IMR-90 (cell line): ENCODE data around the gene GKN1. TPM values are rescaled to one million over a fixed set of nuclear protein-coding genes. Genes with fewer than 3 reads are reported as not detected.

Experiments
- ATAC-seq: fragments of 200-7000 bp; cut with Tn5 transposase; 2 replicates; pipeline ENCODE4 v1.9.1; 2020; ENCODE audit warnings: low read depth, mild to moderate bottlenecking, moderate library complexity
- BruUV-seq: library from RNA; stranded (reverse); fragments of 400-500 nt; replicated peaks from 2 replicates; lab custom pipeline; 2021; lab: Mats Ljungman, UMichigan
- CTCF ChIA-PET: fragments of 300-600 bp; formaldehyde crosslinking; extraction: SDS; loops from one replicate; lab custom pipeline; 2021; ENCODE audit warnings: antibody characterized with exemption; lab: Yijun Ruan, JAX
- POLR2A ChIA-PET: fragments of 300-600 bp; sonication (Branson Sonifier 250); formaldehyde crosslinking; loops from one replicate; lab custom pipeline; 2022; ENCODE audit warnings: antibody characterized with exemption; ENCODE audit not compliant: unreplicated experiment; lab: Charles Lee
- DNase-seq: peaks from one replicate; pipeline ENCODE4 v3.0.0; 2013
- H2AFZ ChIP-seq: replicated peaks from 2 replicates; pipeline ENCODE3; 2013; ENCODE audit warnings: low read length, mild to moderate bottlenecking; ENCODE audit not compliant: poor library complexity
- H2AK5ac ChIP-seq: 2 replicates; pipeline ENCODE4 v1.6.1; 2013; ENCODE audit warnings: low read depth, low read length, inconsistent platforms
- H2AK9ac ChIP-seq: replicated peaks from 2 replicates; pipeline ENCODE3; 2013; ENCODE audit warnings: mild to moderate bottlenecking, low read depth, low read length, moderate library complexity; ENCODE audit not compliant: poor library complexity
- H2BK120ac ChIP-seq: 2 replicates; pipeline ENCODE4 v1.6.1; 2013; ENCODE audit warnings: low read depth, low read length, inconsistent platforms
- H2BK15ac ChIP-seq: 3 replicates; pipeline ENCODE4 v1.6.1; 2013; ENCODE audit warnings: low read depth, low read length, inconsistent platforms
- H2BK20ac ChIP-seq: 2 replicates; pipeline ENCODE4 v1.6.1; 2013; ENCODE audit warnings: low read depth, mild to moderate bottlenecking, inconsistent platforms, low read length, moderate library complexity
- H2BK5ac ChIP-seq: 2 replicates; pipeline ENCODE4 v1.6.1; 2013; ENCODE audit warnings: mild to moderate bottlenecking, low read depth, low read length, inconsistent platforms; ENCODE audit not compliant: poor library complexity, severe bottlenecking
- H3K14ac ChIP-seq: replicated peaks from 2 replicates; pipeline ENCODE4 v1.6.1; 2013; ENCODE audit warnings: low read depth, low read length, inconsistent platforms
- H3K18ac ChIP-seq: 2 replicates; pipeline ENCODE4 v1.6.1; 2013; ENCODE audit warnings: low read depth, low read length, control low read depth
- H3K23ac ChIP-seq: 2 replicates; pipeline ENCODE4 v1.6.1; 2013; ENCODE audit warnings: low read depth, low read length, inconsistent platforms
- H3K27ac ChIP-seq: 2 replicates; pipeline ENCODE4 v1.5.1; 2013; ENCODE audit warnings: mild to moderate bottlenecking, control low read depth, low read length; ENCODE audit not compliant: insufficient read depth
- H3K27me3 ChIP-seq: 2 replicates; pipeline ENCODE4 v1.6.1; 2013; ENCODE audit warnings: low read length; ENCODE audit not compliant: control insufficient read depth, insufficient read depth
- H3K36me3 ChIP-seq: 2 replicates; pipeline ENCODE4 v1.6.1; 2013; ENCODE audit warnings: low read length, mixed read lengths; ENCODE audit not compliant: control insufficient read depth, insufficient read depth
- H3K4ac ChIP-seq: 2 replicates; pipeline ENCODE4 v1.6.1; 2013; ENCODE audit warnings: low read depth, low read length, inconsistent platforms
- H3K4me1 ChIP-seq: 2 replicates; pipeline ENCODE4 v1.6.1; 2013; ENCODE audit warnings: low read length, mixed read lengths; ENCODE audit not compliant: control insufficient read depth, insufficient read depth
- H3K4me2 ChIP-seq: 2 replicates; pipeline ENCODE4 v1.6.1; 2013; ENCODE audit warnings: low read depth, mild to moderate bottlenecking, control low read depth, low read length, moderate library complexity
- H3K4me3 ChIP-seq: 2 replicates; pipeline ENCODE4 v1.5.1; 2013; ENCODE audit warnings: low read depth, mild to moderate bottlenecking, control low read depth, low read length, moderate library complexity; ENCODE audit not compliant: insufficient read depth
- H3K56ac ChIP-seq: 2 replicates; pipeline ENCODE4 v1.6.1; 2013; ENCODE audit warnings: low read length, inconsistent platforms; ENCODE audit not compliant: insufficient read depth; ENCODE audit errors: extremely low read depth
- H3K79me1 ChIP-seq, 2 experiments: 2 replicates each; pipeline ENCODE4 v1.6.1; 2013; ENCODE audit warnings: low read length in 2 of 2, inconsistent platforms in 1 of 2, low read depth in 1 of 2
- H3K9ac ChIP-seq: 2 replicates; pipeline ENCODE4 v1.6.1; 2013; ENCODE audit warnings: low read depth, low read length, control low read depth
- H3K9me1 ChIP-seq: 2 replicates; pipeline ENCODE4 v1.6.1; 2013; ENCODE audit warnings: low read length, inconsistent platforms; ENCODE audit not compliant: insufficient read depth
- H3K9me3 ChIP-seq: 2 replicates; pipeline ENCODE4 v1.6.1; 2013; ENCODE audit warnings: low read length; ENCODE audit not compliant: control insufficient read depth, insufficient read depth
- H4K20me1 ChIP-seq: 2 replicates; pipeline ENCODE4 v1.6.1; 2013; ENCODE audit warnings: low read length, inconsistent platforms; ENCODE audit not compliant: insufficient read depth
- H4K5ac ChIP-seq: 2 replicates; pipeline ENCODE4 v1.6.1; 2013; ENCODE audit warnings: mild to moderate bottlenecking, low read depth, low read length, control low read depth
- H4K8ac ChIP-seq, 2 experiments: 2 replicates each; pipeline ENCODE4 v1.6.1; 2013; ENCODE audit warnings: low read depth in 2 of 2, low read length in 2 of 2, control low read depth in 1 of 2, inconsistent platforms in 1 of 2
- H4K91ac ChIP-seq: 2 replicates; pipeline ENCODE4 v1.6.1; 2013; ENCODE audit warnings: low read depth, low read length, inconsistent platforms; ENCODE audit not compliant: insufficient read depth
- RAD21 ChIP-seq: IDR thresholded peaks from 2 replicates; pipeline ENCODE4 v1.6.1; 2012; ENCODE audit warnings: low read length, improper control_type of control experiment
- dilution Hi-C: fragments of 300-500 bp; cut with HindIII; formaldehyde crosslinking; loops from one replicate; pipeline ENCODE4 v1.14.3; 2018; ENCODE audit warnings: low sequenced_read_pairs; ENCODE audit not compliant: unreplicated experiment
- in situ Hi-C: fragments of 300-500 bp; cut with MboI; formaldehyde crosslinking; loops from 3 replicates; pipeline ENCODE4 v1.14.3; 2019; ENCODE audit warnings: low sequenced_read_pairs, inconsistent platforms, mixed read lengths
- intact Hi-C: fragments of 100-400 bp; cut with micrococcal nuclease; formaldehyde crosslinking; loops from 2 replicates; pipeline ENCODE4 v1.10.0; 2022
- polyA plus RNA-seq, 3 experiments: library from polyadenylated mRNA; depleted of rRNA; stranded (reverse); fragments of >200 nt; gene quantifications; 2 replicates each; pipeline ENCODE4 v1.2.3, GENCODE V29; 2012; ENCODE audit warnings: low replicate concordance in 1 of 3
- total RNA-seq: library from RNA; depleted of rRNA; stranded (reverse); fragments of >200 nt; gene quantifications from 2 replicates; pipeline ENCODE4 v1.2.3, GENCODE V29; 2012

The GKN1 gene
- total and polyA plus RNA-seq, 2 of the 4 experiments (the other 2 are of a cell fraction) = not detected

DNA sequence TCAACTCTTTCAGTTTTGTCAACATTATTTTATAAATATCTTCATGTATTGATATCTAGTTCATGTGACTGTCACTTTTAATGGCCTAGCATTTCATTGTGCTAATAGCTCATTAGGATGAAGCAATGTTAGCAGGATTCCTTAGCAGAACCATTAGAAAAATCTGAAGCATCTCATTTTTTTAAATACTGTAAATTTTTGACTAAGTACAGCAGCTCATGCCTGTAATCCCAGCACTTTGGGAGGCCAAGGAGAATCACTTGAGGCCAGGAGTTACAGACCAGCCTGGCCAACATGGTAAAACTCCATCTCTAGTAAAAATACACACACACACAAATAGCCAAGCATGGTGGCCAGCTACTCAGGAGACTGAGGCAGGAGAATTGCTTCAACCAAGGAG lies 23.0 kb downstream of the GKN1 start:
- peak overlapping the region in 1 of 2 experiments; percentile 59; a peak in 1 of 4 replicates for H4K8ac ChIP-seq
- TF ChIP-seq RAD21 = no peak
- H2BK20ac ChIP-seq = no peak overlapping the region
- BruUV-seq = no TSS peak
- ATAC-seq (peak; percentile 63), DNase-seq (no peak)
- peak overlapping the region; percentile 62; the same call in 1 of the 2 replicates for H3K27ac ChIP-seq
- H3K9me1 ChIP-seq = no peaks in the 10 kb centered on the region
- no peak overlapping the region for H3K14ac ChIP-seq
- peaks cover 15% of the 10 kb centered on the region for H3K4me1 ChIP-seq
- H2AFZ ChIP-seq = no peak overlapping the region
- no peak overlapping the region for H3K9ac ChIP-seq
- H3K27me3 ChIP-seq = no peaks in the 10 kb centered on the region
- no peaks in the 10 kb centered on the region for H3K79me1 ChIP-seq
- no peaks in the 10 kb centered on the region for H3K36me3 ChIP-seq
- no peak overlapping the region for H3K4me3 ChIP-seq
- dilution Hi-C loops = no loop called here
- peaks cover 4% of the 10 kb centered on the region for H3K9me3 ChIP-seq
- H4K5ac ChIP-seq = no peak overlapping the region
- ChIA-PET POLR2A (no interaction called here), CTCF (no interaction called here)
- no peak overlapping the region for H3K23ac ChIP-seq
- in situ Hi-C loops = no loop called here
- H2AK5ac ChIP-seq = peak overlapping the region; percentile 78; the same call in 1 of the 2 replicates
- no peak overlapping the region; the same call in 1 of the 2 replicates for H2BK120ac ChIP-seq
- no peak overlapping the region for H3K4me2 ChIP-seq
- peak overlapping the region; percentile 82 for H2BK5ac ChIP-seq
- 0 out of 2 replicates have a peak overlapping the region, but pooled peaks have one; percentile 46 for H3K4ac ChIP-seq
- H2BK15ac ChIP-seq = 0 out of 3 replicates have a peak overlapping the region, but pooled peaks have one; percentile 74
- no peak overlapping the region for H3K56ac ChIP-seq
- H2AK9ac ChIP-seq = no peak overlapping the region
- intact Hi-C loops = no loop called here
- H3K18ac ChIP-seq = no peak overlapping the region
- H4K91ac ChIP-seq = no peak overlapping the region
- H4K20me1 ChIP-seq = no peaks in the 10 kb centered on the region
